Stomach (tissue), 4 donors: ENCODE results near the gene LRRC4B.

Experiments
- EP300 ChIP-seq: sonication (generic); formaldehyde crosslinking; IDR thresholded peaks from one replicate; pipeline ENCODE4 v1.6.1; 2017; ENCODE audit warnings: antibody characterized with exemption
- POLR2A ChIP-seq, 4 donors: fragments of 450-650 bp; IDR thresholded peaks; one replicate each; pipeline ENCODE4 v1.6.1; 2016; ENCODE audit warnings: antibody characterized with exemption in 4 of 4, control low read depth in 2 of 4, mild to moderate bottlenecking in 1 of 4, moderate library complexity in 1 of 4
- POLR2AphosphoS5 ChIP-seq, 3 donors: sonication (generic); formaldehyde crosslinking; IDR thresholded peaks; one replicate each; pipeline ENCODE4 v1.6.1; 2016; ENCODE audit warnings: antibody characterized with exemption in 3 of 3
- TF ChIP-seq, protein P1 (sequence below), 7 experiments: fragments of 450-650 bp in 4 of 7; fragments of 200-600 bp in 3 of 7; sonication (generic) in 3 of 7; IDR thresholded peaks; one replicate each; pipeline ENCODE4 v1.5.1; 2016 to 2019; ENCODE audit warnings: antibody characterized with exemption in 7 of 7, control low read depth in 2 of 7, mild to moderate bottlenecking in 1 of 7

DNA sequence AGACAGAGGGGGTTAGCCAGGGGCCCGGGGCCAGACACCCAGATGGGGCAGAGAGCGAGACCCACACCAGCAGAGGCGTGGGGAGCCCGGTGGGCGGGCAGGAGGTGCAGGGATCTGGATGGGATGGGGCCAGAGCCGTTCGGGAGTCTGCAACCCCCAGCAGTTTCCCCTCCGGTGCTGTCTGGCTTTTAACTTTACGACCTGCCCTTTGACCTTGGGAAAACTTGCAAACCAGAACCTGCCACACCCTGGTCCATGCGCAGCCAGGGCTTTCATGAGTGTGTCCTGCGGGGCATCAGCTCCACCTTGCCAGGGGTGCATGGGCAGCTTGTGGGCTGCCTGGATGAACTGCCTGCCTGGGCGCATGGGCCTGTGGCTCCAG, 67.1 kb downstream of the LRRC4B start:
- TF ChIP-seq POLR2A (IDR thresholded peaks at IDR 0.05): no peak
- TF ChIP-seq, protein P1, sequence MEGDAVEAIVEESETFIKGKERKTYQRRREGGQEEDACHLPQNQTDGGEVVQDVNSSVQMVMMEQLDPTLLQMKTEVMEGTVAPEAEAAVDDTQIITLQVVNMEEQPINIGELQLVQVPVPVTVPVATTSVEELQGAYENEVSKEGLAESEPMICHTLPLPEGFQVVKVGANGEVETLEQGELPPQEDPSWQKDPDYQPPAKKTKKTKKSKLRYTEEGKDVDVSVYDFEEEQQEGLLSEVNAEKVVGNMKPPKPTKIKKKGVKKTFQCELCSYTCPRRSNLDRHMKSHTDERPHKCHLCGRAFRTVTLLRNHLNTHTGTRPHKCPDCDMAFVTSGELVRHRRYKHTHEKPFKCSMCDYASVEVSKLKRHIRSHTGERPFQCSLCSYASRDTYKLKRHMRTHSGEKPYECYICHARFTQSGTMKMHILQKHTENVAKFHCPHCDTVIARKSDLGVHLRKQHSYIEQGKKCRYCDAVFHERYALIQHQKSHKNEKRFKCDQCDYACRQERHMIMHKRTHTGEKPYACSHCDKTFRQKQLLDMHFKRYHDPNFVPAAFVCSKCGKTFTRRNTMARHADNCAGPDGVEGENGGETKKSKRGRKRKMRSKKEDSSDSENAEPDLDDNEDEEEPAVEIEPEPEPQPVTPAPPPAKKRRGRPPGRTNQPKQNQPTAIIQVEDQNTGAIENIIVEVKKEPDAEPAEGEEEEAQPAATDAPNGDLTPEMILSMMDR (IDR thresholded peaks at IDR 0.05): no peak
- TF ChIP-seq EP300: no peak
- no peak for TF ChIP-seq POLR2AphosphoS5 (IDR thresholded peaks at IDR 0.05)
